Measurements from ENCODE around the gene PLIN5.

DNA sequence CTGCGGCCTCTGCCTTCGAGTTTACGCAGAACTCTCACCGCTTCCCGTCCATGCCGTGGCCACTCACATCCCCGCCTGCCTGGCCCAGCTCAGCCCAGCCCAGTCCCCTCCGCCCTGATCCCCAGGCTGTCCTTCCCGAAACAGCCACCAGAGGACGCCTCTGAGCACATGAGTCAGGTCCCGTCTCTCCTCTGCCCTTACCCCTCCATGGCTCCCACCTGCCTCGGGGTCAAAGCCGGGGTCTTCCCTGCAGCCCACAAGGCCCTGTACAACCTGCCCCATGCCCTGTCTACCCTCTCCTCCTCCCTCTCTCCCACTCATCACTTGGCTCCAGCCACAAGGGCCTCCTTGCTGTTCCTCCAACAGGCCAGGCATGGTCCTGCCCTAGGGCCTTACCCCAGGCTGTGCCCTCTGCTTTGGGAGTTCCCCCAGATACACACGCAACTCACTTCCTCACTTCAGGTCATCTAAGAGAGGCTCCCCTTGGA, 32.6 kb upstream of the PLIN5 start:
- TF ChIP-seq CTCF (IDR thresholded peaks at IDR 0.05; ENCODE audit: low read depth, low read length, missing input control) = peak; percentile 69
- TF ChIP-seq HNF4A (conservative IDR thresholded peaks at IDR 0.05) = no peak
- TF ChIP-seq SP1 (IDR thresholded peaks at IDR 0.05) = no peak
- no peak for TF ChIP-seq ZBTB33 (IDR thresholded peaks at IDR 0.05)
- TF ChIP-seq GABPA (IDR thresholded peaks at IDR 0.05 in 1 of 2, conservative IDR thresholded peaks at IDR 0.05 in 1 of 2) = no peak
- TF ChIP-seq, protein P1, sequence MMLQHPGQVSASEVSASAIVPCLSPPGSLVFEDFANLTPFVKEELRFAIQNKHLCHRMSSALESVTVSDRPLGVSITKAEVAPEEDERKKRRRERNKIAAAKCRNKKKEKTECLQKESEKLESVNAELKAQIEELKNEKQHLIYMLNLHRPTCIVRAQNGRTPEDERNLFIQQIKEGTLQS (IDR thresholded peaks at IDR 0.05) = no peak
- no peak for TF ChIP-seq FOXA1 (IDR thresholded peaks at IDR 0.05)

All from liver (tissue), 3 donors.